Measurements from ENCODE around the gene IMPA2.
"Not testable (repeated sequence)": the region's sequence is repeated elsewhere in the genome, so short reads cannot be mapped to it uniquely, and the experiment has no call there.

Gene IMPA2

DNA sequence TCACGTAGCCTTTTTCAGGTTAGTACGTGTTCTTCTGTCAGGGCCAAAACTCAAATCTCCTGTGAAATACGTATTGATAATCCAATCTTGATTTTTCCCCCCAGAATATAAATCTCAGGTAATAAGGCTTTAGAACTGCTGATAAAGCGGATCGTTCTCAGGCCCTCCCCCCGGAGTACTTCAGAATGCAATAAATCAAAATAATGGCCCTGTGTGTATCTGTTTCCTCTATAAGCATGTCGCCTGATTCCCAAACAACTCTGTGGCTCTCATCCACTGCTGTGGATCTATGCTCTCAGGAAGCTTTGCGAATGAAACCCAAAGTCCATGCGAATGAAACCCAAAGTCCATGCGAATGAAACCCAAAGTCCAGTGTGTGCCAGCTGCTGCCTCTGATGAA, 49.4 kb downstream of the IMPA2 start:
- DNase-seq, result no peak

DNA sequence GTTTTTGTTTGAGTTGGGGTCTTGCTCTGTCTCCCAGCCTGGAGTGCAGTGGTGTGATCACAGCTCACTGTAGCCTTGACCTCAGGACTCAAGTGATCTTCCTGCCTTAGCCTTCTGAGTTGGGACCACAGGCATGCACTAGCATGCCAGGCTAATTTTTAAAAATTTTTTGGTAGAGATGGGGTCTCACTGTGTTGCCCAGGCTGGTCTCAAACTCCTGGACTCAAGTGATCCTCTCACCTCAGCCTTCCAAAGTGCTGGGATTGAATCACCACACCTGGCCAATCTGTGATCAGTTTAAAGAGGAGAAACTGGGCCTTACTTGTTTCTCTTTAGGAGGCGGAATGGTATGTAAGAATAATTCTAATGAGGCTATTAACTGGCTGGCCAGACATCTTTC, 49.9 kb downstream of the IMPA2 start:
- DNase-seq, result no peak

DNA sequence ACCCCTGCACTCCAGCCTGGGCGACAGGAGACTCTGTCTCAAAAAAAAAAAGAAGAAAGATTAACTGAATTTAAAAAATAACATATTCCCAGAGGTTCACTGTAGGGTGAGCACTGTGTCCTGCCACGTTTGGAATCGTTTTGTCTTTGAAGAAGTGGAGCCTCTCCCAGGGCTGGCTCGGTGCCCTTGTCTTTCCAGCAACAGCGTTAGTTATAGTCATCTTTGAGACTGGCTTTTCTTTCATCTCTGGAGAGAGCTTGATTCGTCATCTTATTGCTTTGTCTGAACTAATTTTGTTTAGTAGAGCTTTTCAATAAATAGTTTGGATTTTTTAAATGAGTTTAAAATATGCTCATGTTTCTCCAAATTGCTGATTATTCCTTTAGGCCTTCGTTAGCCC, 50.5 kb downstream of the IMPA2 start:
- peak; percentile 79 for DNase-seq

DNA sequence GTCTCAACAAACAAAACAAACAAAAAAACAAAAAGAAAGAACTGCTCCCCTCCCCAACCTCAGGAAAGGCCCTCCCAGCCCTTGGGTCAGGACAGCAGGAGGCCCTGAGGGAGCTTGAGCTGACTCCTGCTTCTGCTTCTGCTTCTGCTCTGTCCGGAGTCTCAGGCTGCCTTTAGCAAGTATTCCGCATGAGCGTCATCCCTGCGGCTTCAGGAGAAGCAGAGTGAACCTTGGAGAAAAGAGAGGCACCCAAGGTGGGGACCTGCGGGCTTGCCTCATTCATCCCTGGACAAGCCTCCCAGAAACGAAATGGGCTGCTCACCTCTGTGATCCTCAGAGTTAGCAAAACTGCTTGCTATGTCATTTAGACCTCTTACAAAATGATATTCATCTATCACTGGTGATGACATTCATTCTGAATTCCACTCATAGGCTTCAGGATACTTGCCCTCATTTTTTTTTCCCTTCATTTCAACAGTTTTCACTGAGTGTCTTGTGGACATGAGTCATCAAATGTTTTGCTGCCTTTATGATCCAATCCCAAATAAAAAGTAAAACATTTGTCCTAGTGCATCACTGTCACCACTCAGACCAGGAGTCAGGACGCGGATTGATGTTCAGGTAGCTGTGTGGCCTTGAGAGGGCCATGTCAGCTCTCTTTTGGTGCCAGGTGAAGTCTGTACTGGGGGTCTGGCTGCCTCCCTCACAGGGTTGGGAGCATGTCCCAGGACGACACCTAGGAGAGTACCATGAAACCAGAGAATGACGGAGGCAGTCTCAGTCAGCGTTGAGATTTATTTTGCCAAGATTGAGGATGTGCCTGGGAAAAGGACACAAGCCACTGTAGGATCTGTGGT, 51.7 kb downstream of the IMPA2 start:
- no peak for DNase-seq

DNA sequence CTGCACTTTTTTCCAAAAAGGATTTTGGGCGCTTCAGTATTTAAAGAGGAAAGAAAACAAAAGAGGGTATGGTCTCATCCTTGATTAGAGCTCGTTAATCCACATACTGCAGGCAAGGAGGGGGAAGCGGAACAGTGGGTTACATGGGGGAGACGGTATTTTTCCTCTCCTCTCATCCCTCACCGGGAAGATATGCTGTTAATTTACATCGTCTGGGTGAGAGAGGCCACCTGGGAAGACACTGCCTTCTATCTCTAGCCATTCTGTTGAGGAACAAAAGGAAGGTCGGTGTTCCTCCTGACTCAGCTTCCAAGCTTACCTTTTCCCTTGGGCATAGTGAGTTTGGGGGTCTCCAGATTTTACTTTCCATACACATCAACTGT, 52.3 kb downstream of the IMPA2 start:
- no peak for DNase-seq

DNA sequence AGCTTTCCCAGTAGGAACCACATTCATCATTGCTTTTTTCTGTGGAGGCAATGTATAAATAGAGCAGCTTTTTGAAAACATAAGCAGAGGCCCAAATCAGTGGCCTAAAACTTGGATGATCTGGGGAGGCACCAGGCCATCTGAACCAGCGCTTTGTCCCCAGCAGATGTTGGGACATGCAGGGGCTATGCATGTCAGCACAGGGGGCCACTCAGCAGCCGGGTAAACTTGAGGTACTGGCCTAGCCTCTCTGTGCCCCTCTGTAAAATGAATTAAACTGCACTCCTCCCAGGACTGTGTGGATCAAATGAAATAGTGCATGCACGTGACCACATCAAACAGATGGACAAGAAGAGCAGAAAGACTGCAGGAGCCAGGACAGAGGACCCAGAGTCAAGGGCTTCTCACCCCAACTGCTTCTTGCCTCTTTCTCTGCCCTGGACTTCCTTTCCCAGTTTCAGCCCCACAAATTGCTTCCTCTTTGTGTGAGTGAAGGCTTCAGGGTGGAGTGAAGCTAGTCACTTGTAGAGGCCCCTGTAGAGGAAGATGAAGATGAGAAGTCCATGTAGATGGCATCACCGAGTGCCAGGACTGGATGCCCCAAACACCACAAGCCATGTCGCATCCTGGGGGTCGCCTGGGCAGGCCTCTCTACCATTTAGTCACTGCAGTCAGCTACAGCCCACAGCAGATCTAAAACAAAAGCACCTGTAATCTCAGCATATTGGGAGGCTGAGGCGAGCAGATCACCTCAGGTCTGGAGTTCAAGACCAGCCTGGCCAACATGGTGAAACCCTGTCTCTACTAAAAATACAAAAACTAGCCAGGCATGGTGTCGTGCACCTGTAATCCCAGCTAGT, 53.2 kb downstream of the IMPA2 start:
- no peak for DNase-seq

DNA sequence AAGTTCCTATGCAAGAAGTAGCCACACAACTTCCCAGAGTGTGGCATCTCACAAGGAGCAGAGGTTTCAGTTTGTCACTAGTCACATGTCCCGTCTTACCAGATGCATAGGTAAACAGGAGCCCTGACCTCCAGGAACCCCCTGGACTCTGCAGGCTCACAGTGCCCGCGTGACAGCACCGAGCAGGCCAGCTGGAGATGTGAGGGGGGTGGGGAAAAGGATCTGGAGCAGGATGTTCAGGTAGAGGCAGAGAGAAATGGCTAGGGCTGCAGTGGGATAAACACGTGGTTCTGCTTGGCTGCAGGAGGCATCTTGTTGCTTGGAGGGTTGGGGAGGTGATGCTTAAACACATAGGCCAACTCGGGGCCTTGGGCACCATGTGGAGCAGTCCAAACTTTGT, 54.2 kb downstream of the IMPA2 start:
- DNase-seq, result no peak

DNA sequence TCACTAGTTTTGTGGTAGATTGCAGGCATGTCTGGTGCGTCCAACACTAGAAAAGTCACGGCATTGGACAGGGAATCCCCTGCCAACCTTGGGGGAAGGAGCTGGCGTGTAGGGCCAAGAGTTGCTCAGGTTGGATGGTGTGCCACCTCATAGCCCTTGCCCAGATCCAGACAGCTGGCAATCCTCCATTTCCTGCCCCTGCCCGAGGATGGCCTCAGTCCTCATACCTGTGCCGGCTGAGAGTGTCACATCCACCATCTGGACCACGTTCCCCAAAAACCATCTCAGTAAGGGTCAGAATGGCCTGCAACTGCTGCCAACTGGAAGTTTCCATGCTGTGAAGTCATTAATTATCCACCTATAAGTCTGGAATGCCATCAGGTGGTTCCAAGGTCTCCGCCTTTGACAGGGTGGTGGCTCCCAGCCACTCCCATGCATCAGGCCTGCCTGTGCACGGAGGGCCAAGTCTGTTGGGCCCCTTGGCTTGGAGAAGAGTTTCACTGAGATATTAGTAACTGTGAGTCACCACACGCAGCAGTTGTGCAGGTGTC, 55.0 kb downstream of the IMPA2 start:
- DNase-seq, result no peak

DNA sequence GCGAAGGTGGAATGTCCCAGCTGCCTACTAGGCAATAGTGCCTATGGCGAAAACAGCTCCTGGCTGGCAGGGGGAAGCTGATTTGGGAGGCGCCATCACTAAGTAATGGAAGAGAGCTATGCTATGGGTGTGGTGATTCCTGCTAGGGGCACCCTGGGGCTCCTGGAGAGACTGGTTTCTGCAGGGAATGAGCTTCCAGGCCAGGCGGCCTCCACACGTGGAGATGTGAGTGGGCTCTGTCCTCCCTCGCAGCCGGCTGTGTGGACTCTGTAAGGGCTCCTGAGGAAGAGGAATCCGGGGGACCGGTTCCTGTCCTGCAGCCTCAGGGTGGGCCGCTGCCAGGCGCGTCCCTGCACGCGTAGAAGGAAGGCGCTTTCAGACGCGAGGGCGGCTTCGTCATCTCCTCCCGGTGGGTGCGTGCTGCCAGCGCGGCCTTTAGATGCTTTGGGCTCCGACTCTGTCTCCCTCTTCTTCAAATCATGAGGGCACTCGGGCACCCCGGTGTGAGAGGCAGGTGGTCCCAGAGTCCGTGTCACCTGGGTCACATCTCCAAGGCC, 56.9 kb downstream of the IMPA2 start:
- DNase-seq, result no peak

DNA sequence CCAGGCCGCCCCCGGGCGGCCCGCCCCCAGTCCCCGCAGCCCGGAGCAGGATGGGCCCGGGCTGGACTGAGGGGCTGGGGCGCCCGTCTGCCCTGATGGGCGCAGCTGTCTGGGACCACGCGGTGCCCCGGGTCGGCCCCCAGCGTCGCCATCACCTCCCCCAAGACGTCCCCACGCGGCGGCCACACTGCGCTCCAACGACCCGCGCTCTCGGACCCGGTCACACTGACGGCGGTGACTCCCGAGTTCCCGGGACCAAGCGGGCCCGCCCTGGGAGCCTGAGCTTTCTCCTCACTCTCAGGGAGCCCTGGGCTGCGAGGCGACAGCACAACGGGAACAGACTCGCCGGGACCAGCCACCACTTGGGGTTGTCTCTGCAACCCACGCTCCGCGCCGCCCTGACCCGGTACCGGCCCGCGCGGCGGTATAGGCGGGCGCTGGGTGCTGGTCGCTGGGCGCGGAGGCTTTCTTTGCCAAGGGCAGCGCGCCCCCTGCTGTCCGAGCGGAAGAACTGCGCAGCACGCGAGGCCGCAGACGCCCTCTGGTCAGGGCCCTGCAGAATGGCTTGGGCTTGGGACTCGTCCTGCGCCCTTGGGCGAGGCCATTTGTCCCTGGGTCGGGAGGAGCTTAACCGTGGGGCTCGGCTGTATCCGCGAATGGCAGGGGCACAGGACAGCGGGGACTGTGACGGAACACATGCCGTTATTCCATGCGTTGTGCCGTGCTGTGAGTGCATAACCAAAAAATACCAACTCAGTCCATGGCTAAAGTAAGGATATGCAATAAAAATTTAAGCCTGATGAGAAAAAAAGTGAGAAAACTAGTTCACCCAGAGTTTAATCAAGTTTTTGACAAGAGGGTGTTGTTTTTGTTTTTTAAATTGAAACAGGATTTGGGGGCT, 57.6 kb downstream of the IMPA2 start:
- DNase-seq, result peak; percentile 86

DNA sequence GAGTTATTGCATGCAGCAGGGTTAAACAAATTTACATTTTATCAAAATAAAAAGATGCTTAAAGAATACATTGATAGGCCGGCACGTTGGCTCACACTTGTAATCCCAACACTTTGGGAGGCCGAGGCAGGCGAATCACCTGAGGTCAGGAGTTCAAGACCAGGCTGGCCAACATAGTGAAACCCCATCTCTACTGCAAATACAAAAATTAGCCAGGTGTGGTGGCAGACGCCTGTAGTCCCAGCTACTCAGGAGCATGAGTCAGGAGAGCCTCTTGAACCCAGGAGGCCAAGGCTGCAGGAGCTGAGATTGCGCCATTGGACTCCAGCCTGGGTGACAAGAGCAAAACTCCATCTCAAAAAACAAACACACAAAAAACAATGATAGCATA, 58.2 kb downstream of the IMPA2 start:
- not testable (repeated sequence) for DNase-seq

DNA sequence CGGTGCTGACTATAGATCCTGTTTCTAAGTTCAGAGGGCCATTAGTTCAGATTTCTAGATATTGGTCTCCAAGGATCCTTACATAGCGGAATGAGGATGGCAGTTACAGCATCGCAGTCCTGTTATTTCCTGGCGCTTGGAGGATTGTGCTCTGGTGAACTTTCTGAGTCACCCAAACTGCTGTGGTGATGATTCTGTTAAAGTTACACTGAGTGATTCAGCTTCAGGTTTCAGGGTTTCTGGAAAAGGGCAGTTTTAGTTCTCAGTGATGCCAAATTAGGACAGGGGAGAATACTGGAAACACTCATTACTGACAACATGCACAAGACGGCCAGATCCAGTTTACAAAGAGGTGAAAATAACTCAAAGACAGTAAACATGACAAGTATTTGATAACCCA, 60.3 kb downstream of the IMPA2 start:
- DNase-seq, result no peak

DNA sequence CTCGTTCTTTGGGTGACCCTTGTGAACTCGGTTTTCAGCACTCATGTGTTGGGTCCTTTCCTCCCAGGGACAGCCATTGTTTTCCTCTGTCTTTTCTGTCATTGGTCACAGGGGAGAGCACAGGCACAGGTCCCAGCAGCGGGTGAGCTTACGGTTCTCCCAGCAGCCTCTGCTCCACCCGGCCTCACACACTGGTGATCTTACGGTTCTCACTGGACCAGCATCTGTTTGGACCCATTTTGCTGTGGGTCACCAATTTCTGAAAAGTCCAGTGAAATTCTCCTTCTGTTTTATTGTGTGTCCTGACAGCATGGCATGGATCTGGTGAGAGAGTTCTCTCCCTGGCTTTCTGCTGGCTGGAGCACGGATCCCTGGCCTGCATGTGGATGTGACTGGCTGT, 62.5 kb downstream of the IMPA2 start:
- no peak for DNase-seq

DNA sequence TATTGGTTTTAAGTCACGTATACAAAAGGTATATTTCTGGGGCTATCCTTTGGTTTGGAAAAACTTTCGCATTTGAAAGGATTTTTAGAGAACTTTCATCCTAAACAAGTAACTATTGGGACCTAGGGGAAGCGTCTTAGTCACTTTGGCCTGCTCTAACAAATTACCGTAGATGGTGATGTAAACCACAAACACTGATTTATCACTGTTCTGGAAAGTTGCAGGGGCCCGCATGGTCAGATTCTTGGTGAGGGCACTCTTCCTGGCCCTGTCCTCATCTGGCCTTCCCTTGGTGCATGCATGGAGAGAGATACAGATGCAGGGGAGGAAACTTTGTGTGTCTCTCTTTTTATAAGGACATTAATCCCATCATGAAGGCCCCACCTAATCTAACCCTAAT, 63.3 kb downstream of the IMPA2 start:
- no peak for DNase-seq

DNA sequence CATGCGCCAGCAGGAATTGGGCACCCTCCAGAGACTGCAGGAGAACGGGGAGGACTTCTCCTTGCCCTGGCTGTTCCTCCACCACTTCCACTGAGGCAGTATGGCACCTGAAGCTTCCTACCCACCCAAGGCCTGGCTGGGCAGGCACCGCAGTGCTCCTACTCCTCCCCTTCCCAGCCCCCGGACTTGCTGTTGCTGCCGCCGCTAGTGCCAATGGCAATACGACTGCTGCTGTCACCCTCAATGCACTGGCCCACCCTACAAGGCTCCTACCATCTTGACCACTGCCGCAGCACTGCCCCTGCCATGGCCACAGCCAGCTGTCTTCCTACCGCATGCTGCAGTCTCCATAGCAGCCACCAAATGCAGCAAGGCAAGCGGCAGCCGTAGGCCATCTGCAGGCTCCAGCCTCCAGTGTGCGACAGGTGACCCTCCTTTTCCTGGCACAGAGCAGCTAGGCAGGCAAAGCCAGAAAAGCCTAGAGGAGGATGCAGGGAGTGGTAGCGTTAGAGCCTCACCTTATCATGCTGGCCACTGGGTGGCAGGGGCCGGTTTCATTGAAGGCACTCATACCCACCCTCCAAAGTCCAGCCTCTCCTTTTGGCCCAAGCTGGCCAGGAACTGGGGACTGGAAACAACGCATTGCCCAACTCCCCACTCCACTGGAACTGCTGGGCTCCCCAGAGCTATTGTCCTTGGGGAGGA, 64.9 kb downstream of the IMPA2 start:
- no peak for DNase-seq

DNA sequence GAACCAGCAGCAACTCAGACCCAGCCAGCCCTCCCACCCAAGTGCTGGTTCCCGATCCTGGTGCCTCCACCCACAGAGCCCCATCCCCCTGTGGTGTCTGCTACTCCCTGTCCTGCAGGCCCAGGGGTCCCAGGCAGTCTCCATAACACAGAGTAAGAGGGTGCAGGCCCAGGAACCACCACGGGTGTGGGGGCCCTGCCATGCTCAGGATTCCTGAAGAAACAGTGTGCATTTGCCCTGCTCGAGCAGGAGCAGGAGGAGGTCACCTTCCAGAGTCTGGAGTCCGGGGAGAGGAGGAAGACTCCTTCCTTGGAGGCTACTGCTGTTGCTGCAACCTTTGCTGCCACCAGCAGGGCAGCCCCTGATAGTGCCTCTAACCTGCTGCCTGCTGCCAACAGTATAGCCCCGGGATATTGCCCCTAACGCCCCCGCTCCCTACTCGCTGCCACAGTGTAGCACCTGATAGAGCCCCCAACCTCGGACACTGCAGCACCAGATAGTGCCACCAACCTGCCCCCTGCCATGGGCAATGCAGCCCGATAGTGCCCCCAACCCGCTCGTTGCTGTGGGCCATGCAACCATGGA, 65.5 kb downstream of the IMPA2 start:
- DNase-seq, result no peak

DNA sequence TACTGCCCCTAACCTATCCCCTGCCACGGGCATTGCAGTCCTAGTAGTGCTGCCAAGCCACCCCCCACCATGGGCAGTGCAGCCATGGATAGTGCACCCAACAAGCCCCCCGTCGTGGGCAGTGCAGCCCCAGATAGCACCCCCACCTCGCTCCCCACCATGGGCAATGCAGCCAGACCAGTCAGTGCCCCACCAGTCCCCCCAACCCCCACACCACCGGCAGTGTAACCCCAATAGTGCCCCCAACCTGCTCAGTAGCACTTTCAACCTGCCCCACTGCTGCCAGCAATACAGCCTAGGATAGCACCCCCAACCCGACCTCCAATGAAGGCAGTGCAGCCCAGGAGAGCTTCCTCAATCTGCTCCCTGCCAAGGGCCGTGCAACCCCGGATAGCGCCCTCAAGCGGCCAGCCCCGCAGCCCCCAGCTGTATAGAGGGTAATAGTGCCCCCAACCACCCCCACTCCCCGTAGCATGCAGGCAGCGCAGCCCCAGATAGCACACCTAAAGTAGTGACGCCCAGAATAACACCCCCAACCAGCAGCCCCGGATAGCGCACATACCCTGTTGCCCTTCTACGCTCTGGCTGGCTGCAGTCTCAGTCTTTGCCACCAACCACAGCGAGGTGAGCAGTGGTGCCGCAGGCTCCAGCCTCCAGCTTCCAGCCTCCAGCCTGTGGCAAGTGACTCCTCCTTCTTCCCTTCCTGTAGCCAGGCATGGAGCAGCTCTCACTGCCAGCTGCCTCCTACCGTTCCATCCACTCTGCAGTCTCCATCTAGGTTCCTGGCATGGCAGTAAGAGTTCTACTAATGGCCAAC, 66.9 kb downstream of the IMPA2 start:
- DNase-seq, result peak; percentile 15

DNA sequence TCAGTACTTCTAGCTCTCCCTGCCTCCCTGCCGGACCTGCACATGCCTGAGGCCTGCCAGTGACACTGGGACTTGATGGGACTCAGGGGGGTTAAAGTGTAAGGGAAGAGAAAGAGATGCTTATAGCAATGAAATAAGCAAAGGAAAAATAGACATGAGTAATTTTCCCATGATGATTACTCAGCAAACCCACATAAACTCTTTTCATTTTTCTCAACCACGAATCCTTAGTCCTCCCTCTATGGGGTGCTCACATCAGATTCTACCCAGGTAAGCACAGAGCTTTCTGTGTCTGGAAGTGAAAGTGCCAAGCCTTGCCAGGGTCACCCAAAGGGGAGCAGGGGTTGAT, 67.5 kb downstream of the IMPA2 start:
- DNase-seq, result no peak

DNA sequence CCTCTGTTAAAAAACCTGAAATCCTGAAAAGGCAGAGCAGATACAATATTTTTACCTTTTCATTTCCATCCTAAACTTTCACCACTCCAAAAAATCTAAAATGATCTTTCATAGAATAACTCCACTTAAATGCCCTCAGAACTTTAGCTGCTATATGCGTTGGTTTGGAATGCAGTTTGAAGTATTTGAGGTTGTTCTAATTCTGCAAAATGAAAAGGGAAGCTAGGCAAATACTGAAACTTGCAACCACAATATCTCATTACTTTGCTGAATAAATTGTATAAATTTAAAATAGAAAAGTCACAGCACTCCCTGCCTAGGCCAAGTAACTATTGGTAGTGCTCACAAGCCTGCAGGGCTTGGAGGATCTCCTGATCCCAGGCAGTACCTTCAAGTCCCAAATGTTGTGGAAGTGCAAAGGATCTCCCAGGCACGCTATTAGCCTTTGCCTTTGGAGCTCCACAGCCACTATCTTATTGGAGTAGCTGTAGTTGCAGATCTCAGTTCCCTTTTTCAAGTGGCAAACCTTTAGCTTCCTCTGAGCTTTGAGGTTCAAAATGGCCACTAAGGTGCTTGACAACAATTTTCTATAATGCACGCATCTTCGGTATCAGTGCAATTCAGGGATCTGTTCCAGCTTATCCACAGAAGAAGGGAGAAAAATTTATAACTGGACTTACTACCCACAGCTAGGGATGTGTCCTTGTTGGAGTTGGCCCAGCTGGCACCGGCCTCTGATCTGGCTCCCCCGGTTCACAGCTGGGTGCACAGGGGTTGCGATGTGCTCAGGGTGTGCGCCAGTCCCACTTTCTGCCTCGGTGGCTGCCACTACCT, 68.9 kb downstream of the IMPA2 start:
- DNase-seq, result peak; percentile 13

DNA sequence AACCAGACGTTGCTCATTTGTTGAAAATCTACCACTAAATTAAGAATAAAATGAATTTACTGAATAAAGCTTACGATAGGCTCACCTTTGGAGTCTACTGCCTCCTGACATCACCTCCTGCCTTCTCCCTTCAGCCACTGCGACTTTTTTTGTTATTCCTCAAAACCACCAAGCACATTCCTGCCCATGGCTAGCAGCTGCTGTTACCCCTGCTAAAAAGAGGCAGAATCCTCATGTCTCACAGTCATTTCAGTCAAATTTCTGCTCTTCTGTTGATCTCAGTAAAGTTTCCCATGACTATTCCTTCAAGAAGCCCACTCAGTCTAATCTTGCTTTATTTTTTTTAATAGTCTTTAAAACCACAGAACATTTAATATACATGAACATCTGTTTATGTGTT, 71.6 kb downstream of the IMPA2 start:
- no peak for DNase-seq
